Chondrocyte (in vitro differentiated cells): ENCODE results near the gene SLC22A16. TPM values are rescaled to one million over a fixed set of nuclear protein-coding genes. Genes with fewer than 3 reads are reported as not detected.

Experiments
- DNase-seq: peaks from one replicate; pipeline ENCODE4 v3.0.0; 2021; ENCODE audit warnings: mixed read lengths, low spot score
- H3K27ac Mint-ChIP-seq: one replicate; pipeline ENCODE4 v1.8.0; 2021; ENCODE audit warnings: mild to moderate bottlenecking, moderate library complexity, mixed read lengths; ENCODE audit not compliant: unreplicated experiment
- H3K27me3 Mint-ChIP-seq: 2 replicates; pipeline ENCODE4 v1.8.0; 2021; ENCODE audit warnings: low read depth, mixed read lengths
- H3K36me3 Mint-ChIP-seq: 2 replicates; pipeline ENCODE4 v1.8.0; 2021; ENCODE audit warnings: low read depth, mixed read lengths
- H3K4me1 Mint-ChIP-seq: 2 replicates; pipeline ENCODE4 v1.8.0; 2021; ENCODE audit warnings: low read depth, mild to moderate bottlenecking, mixed read lengths
- H3K4me3 Mint-ChIP-seq: one replicate; pipeline ENCODE4 v1.8.0; 2021; ENCODE audit warnings: mild to moderate bottlenecking, moderate library complexity, mixed read lengths; ENCODE audit not compliant: unreplicated experiment
- H3K9me3 Mint-ChIP-seq: 2 replicates; pipeline ENCODE4 v1.8.0; 2021; ENCODE audit warnings: low read depth, mixed read lengths
- CTCF ChIP-seq: fragments of 200-600 bp; sonication (generic); IDR thresholded peaks from 2 replicates; pipeline ENCODE4 v1.5.0; 2021; ENCODE audit warnings: antibody characterized with exemption, mild to moderate bottlenecking, moderate library complexity
- total RNA-seq: library from RNA; stranded (reverse); gene quantifications from 3 replicates; pipeline ENCODE4 v1.2.1, GENCODE V29; 2021

Gene SLC22A16
- total RNA-seq, 1 donor from 2014 or later, result not detected

- H3K27ac Mint-ChIP-seq, result no peak overlapping the region
- no peaks in the 10 kb centered on the region for H3K4me1 Mint-ChIP-seq
- no peak overlapping the region for H3K4me3 Mint-ChIP-seq
- TF ChIP-seq CTCF, result no peak
- no peaks in the 10 kb centered on the region for H3K9me3 Mint-ChIP-seq
- H3K27me3 Mint-ChIP-seq, result peaks cover under 1% of the 10 kb centered on the region
- no peaks in the 10 kb centered on the region for H3K36me3 Mint-ChIP-seq
- DNase-seq, result no peak
These were observed 71.8 kb downstream of the SLC22A16 start for GRCh38 chr6:110404607-110405006.

- Mint-ChIP-seq H3K9me3 (no peaks in the 10 kb centered on the region), H3K27ac (no peak overlapping the region), H3K27me3 (no peaks in the 10 kb centered on the region), H3K36me3 (no peaks in the 10 kb centered on the region), H3K4me3 (no peak overlapping the region), H3K4me1 (peaks cover 8% of the 10 kb centered on the region)
- no peak for TF ChIP-seq CTCF
- DNase-seq, result no peak
These were observed 74.7 kb downstream of the SLC22A16 start for GRCh38 chr6:110401585-110402176.

- TF ChIP-seq CTCF, result no peak
- no peak overlapping the region for H3K27ac Mint-ChIP-seq
- H3K27me3 Mint-ChIP-seq, result no peaks in the 10 kb centered on the region
- no peak overlapping the region for H3K4me3 Mint-ChIP-seq
- H3K9me3 Mint-ChIP-seq, result no peaks in the 10 kb centered on the region
- peaks cover 8% of the 10 kb centered on the region for H3K4me1 Mint-ChIP-seq
- no peaks in the 10 kb centered on the region for H3K36me3 Mint-ChIP-seq
- no peak for DNase-seq
These were observed 76.2 kb downstream of the SLC22A16 start for GRCh38 chr6:110400208-110400607.

GRCh38 chr6:110399219-110400071 is 77.0 kb downstream of the SLC22A16 start:
- no peaks in the 10 kb centered on the region for H3K36me3 Mint-ChIP-seq
- peaks cover 8% of the 10 kb centered on the region for H3K4me1 Mint-ChIP-seq
- no peak overlapping the region for H3K4me3 Mint-ChIP-seq
- no peak overlapping the region for H3K27ac Mint-ChIP-seq
- no peaks in the 10 kb centered on the region for H3K9me3 Mint-ChIP-seq
- no peak for TF ChIP-seq CTCF
- DNase-seq, result no peak
- no peaks in the 10 kb centered on the region for H3K27me3 Mint-ChIP-seq

- no peaks in the 10 kb centered on the region for H3K27me3 Mint-ChIP-seq
- H3K36me3 Mint-ChIP-seq, result no peaks in the 10 kb centered on the region
- no peaks in the 10 kb centered on the region for H3K9me3 Mint-ChIP-seq
- TF ChIP-seq CTCF, result no peak
- no peak overlapping the region for H3K4me3 Mint-ChIP-seq
- no peak overlapping the region for H3K27ac Mint-ChIP-seq
- H3K4me1 Mint-ChIP-seq, result peaks cover 8% of the 10 kb centered on the region
- no peak for DNase-seq
These were observed 77.6 kb downstream of the SLC22A16 start for GRCh38 chr6:110398778-110399177.
